Activated CD4-positive, alpha-beta T cell treated with anti-CD3 and anti-CD28 coated beads, Interleukin-2, amount 50 U/mL, for 48 hours (primary cell): Measurements from ENCODE around the gene SIMC1.

ENCODE experiments used
- DNase-seq, 2 experiments: peaks; one replicate each; pipeline ENCODE4 v3.0.0-alpha.2; 2020

The SIMC1 gene

GRCh38 chr5:176389135-176390123 is 151.2 kb downstream of the SIMC1 start:
- DNase-seq: no peak

GRCh38 chr5:176391479-176391878 is 153.3 kb downstream of the SIMC1 start:
- no peak for DNase-seq

GRCh38 chr5:176391999-176392398 is 153.8 kb downstream of the SIMC1 start:
- no peak for DNase-seq

GRCh38 chr5:176392526-176392925 is 154.3 kb downstream of the SIMC1 start:
- no peak for DNase-seq

- DNase-seq: no peak
These were observed 155.9 kb downstream of the SIMC1 start for GRCh38 chr5:176394096-176394495.

- no peak for DNase-seq
These were observed 156.9 kb downstream of the SIMC1 start for GRCh38 chr5:176394881-176395675.
